Thoracic aorta (tissue), 2 donors: Measurements from ENCODE around the gene GARNL3. TPM values are rescaled to one million over a fixed set of nuclear protein-coding genes. Genes with fewer than 3 reads are reported as not detected.
A peak's percentile ranks its signal among the peaks of the same experiment; 100 is the strongest.

Source experiments
- ATAC-seq: fragments of 150-250 bp; one replicate; pipeline ENCODE4 v1.8.0; 2017; ENCODE audit warnings: low read depth; ENCODE audit not compliant: insufficient number of reproducible peaks, low FRiP score
- DNase-seq: peaks from one replicate; pipeline ENCODE4 v3.0.0-alpha.2; 2020; ENCODE audit warnings: low spot score
- H3K27ac ChIP-seq, 2 donors: fragments of 200-600 bp; sonication (generic); 1 replicate in 1 of 2; 2 replicates in 1 of 2; pipeline ENCODE4 v1.5.1; 2016; ENCODE audit warnings: mild to moderate bottlenecking in 2 of 2, moderate library complexity in 2 of 2
- H3K27me3 ChIP-seq: fragments of 200-600 bp; sonication (generic); replicated peaks from 2 replicates; pipeline ENCODE4 v1.6.0; 2016; ENCODE audit warnings: mild to moderate bottlenecking; ENCODE audit not compliant: insufficient read depth
- H3K36me3 ChIP-seq: fragments of 200-600 bp; sonication (generic); one replicate; pipeline ENCODE4 v1.5.1; 2016
- H3K4me1 ChIP-seq, 2 donors: fragments of 200-600 bp; sonication (generic); 1 replicate in 1 of 2; 2 replicates in 1 of 2; pipeline versions ENCODE4 v1.5.1 to v1.6.0; 2016; ENCODE audit warnings: low read depth in 2 of 2, mild to moderate bottlenecking in 1 of 2; ENCODE audit not compliant: control insufficient read depth in 1 of 2
- H3K4me3 ChIP-seq: fragments of 200-600 bp; sonication (generic); 2 replicates; pipeline ENCODE4 v1.5.1; 2016; ENCODE audit warnings: mild to moderate bottlenecking
- H3K9me3 ChIP-seq: fragments of 200-600 bp; sonication (generic); 2 replicates; pipeline ENCODE4 v1.5.1; 2016
- CTCF ChIP-seq: fragments of 200-600 bp; sonication (generic); IDR thresholded peaks from one replicate; pipeline ENCODE4 v1.5.1; 2019; ENCODE audit warnings: antibody characterized with exemption
- total RNA-seq, 2 donors: library from RNA; depleted of rRNA; stranded (reverse); fragments of >200 nt; gene quantifications; one replicate each; pipeline versions ENCODE4 v1.1.0 to v1.2.3, GENCODE V29; 2016

Gene GARNL3
- total RNA-seq, 2 donors from 2014 or later: 59.3 to 63.4 TPM

- H3K9me3 ChIP-seq: no peaks in the 10 kb centered on the region
- H3K27ac ChIP-seq: no peak overlapping the region
- DNase-seq (no peak), ATAC-seq (no peak)
- no peak for TF ChIP-seq CTCF
- H3K27me3 ChIP-seq: no peaks in the 10 kb centered on the region
- peaks cover 4 to 12% of the 10 kb centered on the region in 2 donors for H3K4me1 ChIP-seq
- H3K4me3 ChIP-seq: no peak overlapping the region
- H3K36me3 ChIP-seq: peaks cover 4% of the 10 kb centered on the region
Observed at GRCh38 chr9:127386981-127387380, 122.4 kb downstream of the GARNL3 start.

- no peaks in the 10 kb centered on the region for H3K27me3 ChIP-seq
- no peak for DNase-seq
- H3K4me3 ChIP-seq: no peak overlapping the region
- peak overlapping the region; percentile 10 to 57 for H3K27ac ChIP-seq
- H3K4me1 ChIP-seq: peaks cover 4 to 12% of the 10 kb centered on the region in 2 donors
- no peaks in the 10 kb centered on the region for H3K9me3 ChIP-seq
- TF ChIP-seq CTCF: no peak
- peaks cover 10% of the 10 kb centered on the region for H3K36me3 ChIP-seq
- peak; percentile 63 for ATAC-seq
Observed at GRCh38 chr9:127388037-127388855, 123.7 kb downstream of the GARNL3 start.

- H3K27ac ChIP-seq: peak overlapping the region; percentile 10 to 57
- DNase-seq (no peak), ATAC-seq (no peak)
- H3K9me3 ChIP-seq: no peaks in the 10 kb centered on the region
- peaks cover 4 to 12% of the 10 kb centered on the region in 2 donors for H3K4me1 ChIP-seq
- no peaks in the 10 kb centered on the region for H3K27me3 ChIP-seq
- TF ChIP-seq CTCF: no peak
- H3K36me3 ChIP-seq: peaks cover 10% of the 10 kb centered on the region
- no peak overlapping the region for H3K4me3 ChIP-seq
Observed at GRCh38 chr9:127388856-127389238, 124.3 kb downstream of the GARNL3 start.

GRCh38 chr9:127389381-127390247 is 125.0 kb downstream of the GARNL3 start:
- no peak for TF ChIP-seq CTCF
- H3K27me3 ChIP-seq: no peaks in the 10 kb centered on the region
- H3K36me3 ChIP-seq: peaks cover 10% of the 10 kb centered on the region
- H3K4me1 ChIP-seq: peaks cover 4 to 12% of the 10 kb centered on the region in 2 donors
- ATAC-seq (no peak), DNase-seq (no peak)
- H3K4me3 ChIP-seq: no peak overlapping the region
- no peaks in the 10 kb centered on the region for H3K9me3 ChIP-seq
- no peak overlapping the region for H3K27ac ChIP-seq

- no peak for TF ChIP-seq CTCF
- H3K4me1 ChIP-seq: peaks cover 4 to 12% of the 10 kb centered on the region in 2 donors
- peaks cover 6% of the 10 kb centered on the region for H3K36me3 ChIP-seq
- H3K9me3 ChIP-seq: no peaks in the 10 kb centered on the region
- no peak overlapping the region for H3K27ac ChIP-seq
- no peaks in the 10 kb centered on the region for H3K27me3 ChIP-seq
- no peak overlapping the region for H3K4me3 ChIP-seq
- ATAC-seq: no peak
- DNase-seq: no peak
Observed at GRCh38 chr9:127390248-127390545, 125.6 kb downstream of the GARNL3 start.
